GM18511 (cell line): Measurements from ENCODE around the gene EIF3B.
"Not testable (repeated sequence)": the region's sequence is repeated elsewhere in the genome, so short reads cannot be mapped to it uniquely, and the experiment has no call there.

Experiments used
- ATAC-seq: cut with Tn5 transposase; IDR thresholded peaks from one replicate; pipeline ENCODE4 v1.9.1; 2021; ENCODE audit warnings: mild to moderate bottlenecking, moderate library complexity; ENCODE audit not compliant: unreplicated experiment

The EIF3B gene

GRCh38 chr7:2376351-2377154 lies 21.9 kb downstream of the EIF3B start:
- ATAC-seq, result no peak

DNA sequence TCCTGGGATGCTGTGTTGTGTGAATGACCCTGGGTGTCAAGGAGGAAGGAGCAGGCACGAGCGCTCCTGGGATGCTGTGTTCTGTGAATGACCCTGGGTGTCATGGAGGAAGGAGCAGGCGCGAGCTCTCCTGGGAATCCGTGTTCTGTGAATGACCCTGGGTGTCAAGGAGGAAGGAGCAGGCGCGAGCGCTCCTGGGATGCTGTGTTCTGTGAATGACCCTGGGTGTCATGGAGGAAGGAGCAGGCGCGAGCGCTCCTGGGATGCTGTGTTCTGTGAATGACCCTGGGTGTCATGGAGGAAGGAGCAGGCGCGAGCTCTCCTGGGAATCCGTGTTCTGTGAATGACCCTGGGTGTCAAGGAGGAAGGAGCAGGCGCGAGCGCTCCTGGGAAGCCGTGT lies 22.9 kb downstream of the EIF3B start:
- ATAC-seq, result not testable (repeated sequence)

DNA sequence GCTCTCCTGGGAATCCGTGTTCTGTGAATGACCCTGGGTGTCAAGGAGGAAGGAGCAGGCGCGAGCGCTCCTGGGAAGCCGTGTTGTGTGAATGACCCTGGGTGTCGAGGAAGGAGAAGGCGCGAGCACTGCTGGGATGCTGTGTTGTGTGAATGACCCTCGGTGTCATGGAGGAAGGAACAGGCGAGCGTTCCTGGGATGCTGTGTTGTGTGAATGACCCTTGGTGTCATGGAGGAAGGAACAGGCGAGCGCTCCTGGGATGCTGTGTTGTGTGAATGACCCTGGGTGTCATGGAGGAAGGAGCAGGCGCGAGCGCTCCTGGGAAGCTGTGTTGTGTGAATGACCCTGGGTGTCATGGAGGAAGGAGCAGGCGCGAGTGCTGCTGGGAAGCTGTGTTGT lies 23.5 kb downstream of the EIF3B start:
- ATAC-seq, result not testable (repeated sequence)

DNA sequence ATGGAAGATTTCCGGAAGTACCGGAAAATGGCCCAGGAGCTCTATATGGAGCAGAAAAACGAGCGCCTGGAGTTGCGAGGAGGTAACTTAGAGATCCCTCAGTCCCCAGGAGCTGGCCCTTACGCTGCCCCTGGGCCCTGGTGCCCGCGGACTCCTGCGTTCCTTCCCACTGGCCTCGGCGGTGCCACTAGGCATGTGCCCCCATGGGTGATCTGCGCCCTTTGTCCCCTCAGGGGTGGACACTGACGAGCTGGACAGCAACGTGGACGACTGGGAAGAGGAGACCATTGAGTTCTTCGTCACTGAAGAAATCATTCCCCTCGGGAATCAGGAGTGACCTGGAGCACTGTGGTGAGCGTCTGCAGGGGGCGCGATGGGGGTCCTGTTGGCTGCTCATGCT lies 24.5 kb downstream of the EIF3B start:
- no peak for ATAC-seq

DNA sequence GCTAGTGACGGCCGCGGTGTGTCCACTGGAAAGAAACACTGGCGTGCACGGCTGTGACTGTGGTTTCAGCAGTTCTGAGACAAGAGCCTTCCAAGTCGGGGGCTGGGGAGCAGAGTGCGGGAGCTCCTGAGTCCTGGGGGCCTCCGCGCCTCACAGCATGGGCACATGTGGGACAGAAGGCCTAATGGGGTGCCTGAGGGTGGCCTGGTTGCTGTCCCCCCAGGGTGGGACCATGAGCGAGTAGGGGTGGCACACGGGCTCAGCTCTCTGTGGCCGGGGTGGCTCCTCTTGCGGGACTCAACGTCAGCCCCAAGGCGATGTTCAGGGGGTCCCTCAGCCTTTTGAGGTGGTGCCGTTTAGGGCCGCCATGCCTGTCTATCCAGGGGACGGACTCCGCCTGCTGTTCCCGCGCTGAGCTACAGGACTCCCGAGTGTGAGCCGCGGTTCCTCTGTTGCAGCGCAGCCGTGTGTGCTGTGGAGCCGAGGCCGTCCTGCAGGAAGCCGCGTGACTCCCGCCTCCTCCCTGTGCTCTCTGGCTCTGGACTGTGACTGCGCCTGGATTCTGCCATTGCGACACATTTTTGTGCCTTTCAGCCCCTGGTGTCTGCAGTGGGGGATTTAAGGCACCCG lies 25.3 kb downstream of the EIF3B start:
- ATAC-seq, result no peak

- ATAC-seq, result no peak
Measured at GRCh38 chr7:2380461-2380860, 25.8 kb downstream of the EIF3B start.

DNA sequence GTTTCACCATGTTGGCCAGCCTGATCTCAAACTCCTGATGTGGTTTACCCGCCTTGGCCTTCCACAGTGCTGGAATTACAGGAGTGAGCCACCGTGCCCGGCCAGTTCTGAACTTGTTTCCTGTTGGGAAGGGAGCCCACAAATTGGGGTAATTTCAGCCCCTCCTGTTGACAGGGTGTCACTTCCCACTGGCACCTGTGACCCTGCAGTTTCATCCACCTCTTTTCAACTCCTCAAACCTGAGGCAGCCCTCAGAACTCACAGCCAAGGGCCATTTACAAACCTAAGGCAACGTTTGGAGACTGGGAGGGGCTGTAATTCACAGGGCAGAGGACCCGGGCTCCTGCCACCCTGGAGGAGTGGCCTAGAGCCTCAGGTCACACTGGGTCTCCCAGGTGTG lies 26.6 kb downstream of the EIF3B start:
- no peak for ATAC-seq

DNA sequence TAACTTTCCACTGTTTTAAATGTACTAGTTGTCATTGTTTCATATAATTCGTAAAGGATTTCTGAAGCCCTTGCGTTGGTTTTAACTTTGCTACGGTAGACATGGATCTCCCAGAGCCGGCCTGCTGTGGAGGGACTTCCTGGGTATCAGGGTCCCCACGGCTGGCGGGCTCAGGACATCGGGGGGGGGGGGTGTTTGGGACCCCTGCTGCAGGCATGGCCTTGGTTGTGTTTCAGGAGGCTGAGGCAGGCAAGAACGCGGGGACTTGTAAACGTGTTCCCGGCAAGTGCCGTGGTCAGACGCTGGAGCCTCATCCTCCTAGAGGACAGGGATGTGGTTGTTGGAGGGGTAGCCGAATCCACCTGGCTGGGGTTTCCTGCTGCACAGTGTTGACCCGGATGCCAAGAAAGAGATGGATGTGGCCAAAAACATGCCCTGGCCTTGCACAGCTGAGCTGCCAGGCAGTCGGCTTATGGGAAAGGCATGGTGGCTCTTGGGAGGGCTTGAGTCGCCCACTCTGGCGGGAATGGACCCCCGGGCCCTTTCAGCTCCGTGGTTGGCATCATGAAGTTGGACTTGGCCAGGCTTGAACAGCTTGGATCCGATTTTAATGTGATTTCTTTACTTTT lies 27.4 kb downstream of the EIF3B start:
- no peak for ATAC-seq

- ATAC-seq, result no peak
Measured at GRCh38 chr7:2383543-2384274, 29.1 kb downstream of the EIF3B start.

DNA sequence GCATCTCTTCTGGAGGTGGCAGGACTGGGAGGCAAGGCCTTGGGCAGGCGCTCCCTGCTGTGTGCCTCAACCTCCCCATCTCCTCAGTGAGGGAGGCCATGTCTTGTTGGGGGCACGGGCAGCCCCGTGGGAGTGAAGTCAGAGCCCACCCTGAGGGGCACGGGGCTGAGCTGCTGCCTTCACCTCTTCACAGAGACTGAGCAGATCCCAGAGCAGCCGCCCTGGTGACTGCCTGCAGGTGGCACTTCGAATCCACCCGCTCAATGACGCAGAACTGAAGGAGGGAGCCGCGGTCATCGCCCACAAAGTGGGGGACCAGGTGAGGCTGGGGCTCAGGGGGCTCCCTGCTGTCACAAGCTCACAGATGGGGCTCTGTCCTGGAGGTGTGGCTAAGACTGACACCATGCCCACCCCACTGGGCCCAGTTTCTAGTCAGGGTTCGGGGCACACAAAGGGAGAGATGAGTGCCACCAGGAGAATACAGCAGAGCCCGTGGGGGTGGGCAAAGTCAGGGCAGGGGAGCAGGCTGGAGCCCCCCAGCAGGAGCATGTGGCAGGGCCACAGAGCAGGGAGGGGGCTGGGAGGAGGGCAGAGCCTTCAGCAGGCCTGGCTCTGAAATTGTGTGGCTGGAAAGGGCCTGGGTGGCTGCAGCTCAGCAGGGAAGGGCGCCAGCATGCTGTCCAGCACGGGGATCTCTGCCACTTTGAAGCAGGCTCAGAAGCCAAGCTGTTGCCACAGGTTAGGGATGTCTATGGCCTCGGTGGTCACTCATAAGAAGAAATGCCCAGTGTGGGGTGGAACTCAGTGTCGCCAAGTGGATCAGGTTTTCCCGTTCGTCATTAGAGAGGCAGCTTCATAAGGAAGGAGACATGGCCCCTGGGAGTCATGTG lies 30.0 kb downstream of the EIF3B start:
- no peak for ATAC-seq

- not testable (repeated sequence) for ATAC-seq
Measured at GRCh38 chr7:2386122-2386521, 31.5 kb downstream of the EIF3B start.

DNA sequence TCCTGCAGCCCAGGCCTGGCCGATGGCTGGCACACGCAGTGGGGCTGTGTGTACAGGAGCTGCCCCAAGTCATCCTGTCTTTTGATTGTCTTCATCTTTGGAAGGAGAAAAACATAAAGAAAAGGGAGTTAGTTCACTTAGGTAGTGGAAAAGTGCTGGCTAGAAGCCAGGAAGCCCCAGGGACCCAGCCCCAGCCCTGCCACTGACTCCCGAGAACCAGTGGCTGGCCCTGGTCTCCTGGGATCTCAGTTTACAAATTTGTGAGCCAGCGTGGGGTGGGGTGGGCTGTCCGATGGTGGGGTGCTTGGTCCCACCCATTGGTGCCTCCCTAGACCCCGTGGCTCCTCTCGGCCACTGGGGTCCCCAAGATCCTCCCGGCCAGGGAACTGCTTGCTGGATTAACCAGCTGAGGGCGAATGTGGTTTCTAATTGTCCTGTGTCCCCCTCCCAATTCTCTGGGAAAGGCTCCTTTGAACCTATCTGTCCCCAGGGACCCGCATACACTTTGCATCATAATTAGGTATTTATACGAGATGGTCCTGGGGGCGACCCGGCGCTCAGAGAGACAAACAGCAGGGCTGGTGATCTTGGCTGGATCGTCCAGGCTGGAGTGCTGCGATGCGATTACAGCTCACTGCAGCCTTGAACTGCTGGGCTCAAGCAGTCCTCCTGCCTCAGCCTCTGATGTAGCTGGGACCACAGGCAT lies 32.5 kb downstream of the EIF3B start:
- no peak for ATAC-seq

GRCh38 chr7:2387897-2388636 lies 33.4 kb downstream of the EIF3B start:
- no peak for ATAC-seq

DNA sequence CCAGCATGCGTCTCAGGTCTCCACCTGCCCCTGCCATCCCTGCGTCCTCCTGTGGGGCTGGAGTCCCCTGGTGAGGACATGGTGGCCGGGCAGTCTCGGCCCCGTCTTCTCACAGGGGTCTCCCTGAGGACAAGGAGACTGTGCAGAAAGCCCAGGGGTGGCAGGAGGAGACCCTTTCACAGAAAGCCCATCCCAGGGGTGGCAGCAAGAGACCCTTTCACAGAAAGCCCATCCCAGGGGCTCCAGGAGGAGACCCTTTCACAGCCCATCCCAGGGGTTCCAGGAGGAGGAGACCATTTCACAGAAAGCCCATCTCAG lies 34.0 kb downstream of the EIF3B start:
- ATAC-seq, result no peak

DNA sequence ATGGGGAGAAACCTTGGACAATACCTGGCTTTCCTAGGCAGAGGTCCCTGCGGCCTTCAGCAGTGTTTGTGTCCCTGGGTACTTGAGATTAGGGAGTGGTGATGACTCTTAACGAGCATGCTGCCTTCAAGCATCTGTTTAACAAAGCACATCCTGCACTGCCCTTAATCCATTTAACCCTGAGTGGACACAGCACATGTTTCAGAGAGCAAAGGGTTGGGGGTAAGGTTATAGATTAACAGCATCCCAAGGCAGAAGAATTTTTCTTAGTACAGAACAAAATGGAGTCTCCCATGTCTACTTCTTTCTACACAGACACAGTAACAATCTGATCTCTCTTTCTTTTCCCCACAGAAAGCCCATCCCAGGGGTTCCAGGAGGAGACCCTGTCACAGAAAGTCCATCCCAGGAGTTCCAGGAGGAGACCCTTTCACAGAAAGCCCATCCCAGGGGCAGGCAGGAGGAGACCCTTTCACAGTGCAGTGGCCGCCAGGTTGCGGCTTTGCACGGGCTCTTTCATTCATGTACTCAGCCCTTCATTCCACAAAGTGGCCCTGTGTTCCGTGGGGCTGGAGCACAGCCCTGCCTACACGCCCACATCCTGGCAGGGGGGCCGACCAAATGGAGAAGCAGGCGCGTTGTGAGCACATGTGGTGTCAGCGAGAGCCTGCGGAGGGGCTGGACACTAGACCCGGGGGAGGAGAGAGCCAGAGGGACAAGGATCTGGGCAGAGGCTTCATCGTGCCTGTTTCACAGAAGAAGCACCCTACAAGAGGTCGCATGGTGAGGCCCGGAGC lies 35.6 kb downstream of the EIF3B start:
- ATAC-seq, result not testable (repeated sequence)

GRCh38 chr7:2393706-2394105 lies 39.1 kb downstream of the EIF3B start:
- ATAC-seq, result no peak

- no peak for ATAC-seq
Measured at GRCh38 chr7:2394566-2395082, 40.0 kb downstream of the EIF3B start.

GRCh38 chr7:2398506-2398905 lies 43.9 kb downstream of the EIF3B start:
- ATAC-seq, result no peak
